ENCODE results near the gene PEPD.
"Not testable (repeated sequence)": the region's sequence is repeated elsewhere in the genome, so short reads cannot be mapped to it uniquely, and the experiment has no call there.

The PEPD gene

GRCh38 chr19:33497131-33497777, 24.3 kb downstream of the PEPD start:
- no peak for DNase-seq (ENCODE audit: low spot score)

- no peak for DNase-seq (ENCODE audit: low spot score)
Observed at GRCh38 chr19:33496038-33496895, 25.3 kb downstream of the PEPD start.

GRCh38 chr19:33493401-33494275, 28.0 kb downstream of the PEPD start:
- DNase-seq (ENCODE audit: low spot score), result no peak

- no peak for DNase-seq (ENCODE audit: low spot score)
Observed at GRCh38 chr19:33492951-33493350, 28.6 kb downstream of the PEPD start.

GRCh38 chr19:33492090-33492489, 29.5 kb downstream of the PEPD start:
- DNase-seq (ENCODE audit: low spot score), result no peak

- DNase-seq (ENCODE audit: low spot score), result not testable (repeated sequence)
Observed at GRCh38 chr19:33490596-33490995, 31.0 kb downstream of the PEPD start.

GRCh38 chr19:33490041-33490451, 31.5 kb downstream of the PEPD start:
- DNase-seq (ENCODE audit: low spot score), result no peak

GRCh38 chr19:33488826-33489225, 32.8 kb downstream of the PEPD start:
- DNase-seq (ENCODE audit: low spot score), result no peak

- DNase-seq (ENCODE audit: low spot score), result no peak
Observed at GRCh38 chr19:33487901-33488800, 33.4 kb downstream of the PEPD start.

GRCh38 chr19:33486936-33487811, 34.4 kb downstream of the PEPD start:
- DNase-seq (ENCODE audit: low spot score), result no peak

GRCh38 chr19:33486407-33486806, 35.2 kb downstream of the PEPD start:
- no peak for DNase-seq (ENCODE audit: low spot score)

- no peak for DNase-seq (ENCODE audit: low spot score)
Observed at GRCh38 chr19:33484226-33484774, 37.3 kb downstream of the PEPD start.

- no peak for DNase-seq (ENCODE audit: low spot score)
Observed at GRCh38 chr19:33482476-33482875, 39.1 kb downstream of the PEPD start.

- DNase-seq (ENCODE audit: low spot score), result no peak
Observed at GRCh38 chr19:33481863-33482262, 39.7 kb downstream of the PEPD start.

GRCh38 chr19:33479570-33479969, 42.0 kb downstream of the PEPD start:
- not testable (repeated sequence) for DNase-seq (ENCODE audit: low spot score)

- no peak for DNase-seq (ENCODE audit: low spot score)
Observed at GRCh38 chr19:33477781-33478180, 43.8 kb downstream of the PEPD start.

- no peak for DNase-seq (ENCODE audit: low spot score)
Observed at GRCh38 chr19:33476151-33476707, 45.4 kb downstream of the PEPD start.

GRCh38 chr19:33473653-33474305, 47.8 kb downstream of the PEPD start:
- peak; percentile 40 for DNase-seq (ENCODE audit: low spot score)

Measured in AG08395 (cell line).